GM18505 (cell line): ENCODE results near the gene PNPO.

Experiments used
- ATAC-seq: cut with Tn5 transposase; IDR thresholded peaks from one replicate; pipeline ENCODE4 v1.9.1; 2021; ENCODE audit not compliant: unreplicated experiment
- POLR2A ChIP-seq: IDR thresholded peaks from 4 replicates; pipeline ENCODE4 v1.6.1; 2011; ENCODE audit warnings: borderline replicate concordance; ENCODE audit not compliant: insufficient read depth, insufficient read length; ENCODE audit errors: extremely low read depth

Gene PNPO

GRCh38 chr17:47995241-47995935 is 54.0 kb downstream of the PNPO start:
- ATAC-seq = no peak
- no peak for TF ChIP-seq POLR2A

- TF ChIP-seq POLR2A = no peak
- no peak for ATAC-seq
These were observed 54.8 kb downstream of the PNPO start for GRCh38 chr17:47996201-47996600.

- no peak for ATAC-seq
- no peak for TF ChIP-seq POLR2A
These were observed 56.2 kb downstream of the PNPO start for GRCh38 chr17:47997586-47997985.

- TF ChIP-seq POLR2A = no peak
- no peak for ATAC-seq
These were observed 56.7 kb downstream of the PNPO start for GRCh38 chr17:47998044-47998443.
